ENCODE results near the gene TBC1D4.
A peak's percentile ranks its signal among the peaks of the same experiment; 100 is the strongest.
"Not testable (repeated sequence)": the region's sequence is repeated elsewhere in the genome, so short reads cannot be mapped to it uniquely, and the experiment has no call there.

The TBC1D4 gene

GRCh38 chr13:75256922-75257321, 225.0 kb downstream of the TBC1D4 start:
- peak; percentile 4 for DNase-seq

GRCh38 chr13:75255653-75256052, 226.3 kb downstream of the TBC1D4 start:
- no peak for DNase-seq

GRCh38 chr13:75255147-75255546, 226.8 kb downstream of the TBC1D4 start:
- DNase-seq, result no peak

GRCh38 chr13:75251188-75251587, 230.8 kb downstream of the TBC1D4 start:
- no peak for DNase-seq

- no peak for DNase-seq
These were observed 231.3 kb downstream of the TBC1D4 start for GRCh38 chr13:75250526-75251178.

GRCh38 chr13:75245578-75245977, 236.4 kb downstream of the TBC1D4 start:
- DNase-seq, result not testable (repeated sequence)

GRCh38 chr13:75240240-75240639, 241.7 kb downstream of the TBC1D4 start:
- not testable (repeated sequence) for DNase-seq

GRCh38 chr13:75236774-75237173, 245.2 kb downstream of the TBC1D4 start:
- DNase-seq, result no peak
